Stimulated activated CD4-positive, alpha-beta T cell treated with anti-CD3 and anti-CD28 coated beads, TNF-alpha, amount 100 ng/mL, for 48 hours (primary cell): ENCODE measurements around the gene WNT3.

ENCODE experiments used
- DNase-seq, 3 donors: peaks; one replicate each; pipeline ENCODE4 v3.0.0-alpha.2; 2020; ENCODE audit warnings: low read depth in 3 of 3

Gene WNT3

DNA sequence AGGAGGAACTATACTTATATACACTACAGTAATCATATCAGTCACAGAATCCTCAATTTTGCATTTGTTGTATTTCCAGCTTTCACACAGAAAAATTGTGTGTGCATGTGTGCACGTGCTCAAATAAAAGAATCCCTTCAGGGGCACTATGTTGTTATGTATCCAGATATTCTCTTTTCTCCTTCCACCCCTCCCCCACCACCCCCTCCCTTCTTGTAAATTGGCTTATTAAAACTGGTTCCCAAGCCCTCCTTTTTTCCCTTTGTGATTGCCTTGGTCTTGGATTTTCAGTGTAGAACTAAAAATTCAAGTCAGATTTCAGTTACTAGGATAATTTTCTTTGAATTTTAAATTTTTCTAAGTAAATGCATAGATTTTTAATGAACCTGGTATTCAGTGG is 86.3 kb downstream of the WNT3 start:
- no peak for DNase-seq

DNA sequence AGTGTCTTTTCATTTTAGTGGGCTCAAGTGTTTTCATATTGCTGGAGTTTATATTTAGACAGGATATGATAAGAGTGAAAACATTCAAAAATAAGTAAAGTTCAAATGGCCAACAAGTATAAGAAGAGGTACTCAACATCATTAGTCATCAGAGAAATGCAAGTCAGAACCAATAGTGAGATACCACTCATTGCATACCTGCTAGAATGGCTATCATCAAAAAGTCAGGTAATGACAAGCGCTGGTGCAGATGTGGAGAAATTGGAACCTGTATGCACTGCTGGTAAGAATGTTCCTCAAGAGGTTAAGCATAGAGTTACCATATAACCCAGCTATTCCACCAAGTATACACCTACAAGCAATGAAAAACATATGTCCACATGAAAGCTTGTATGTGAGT is 87.8 kb downstream of the WNT3 start:
- no peak for DNase-seq

- no peak for DNase-seq
Measured at GRCh38 chr17:46730026-46730425, 88.5 kb downstream of the WNT3 start.

GRCh38 chr17:46727572-46728348 is 90.7 kb downstream of the WNT3 start:
- DNase-seq: no peak

- no peak for DNase-seq
Measured at GRCh38 chr17:46726206-46726605, 92.3 kb downstream of the WNT3 start.

DNA sequence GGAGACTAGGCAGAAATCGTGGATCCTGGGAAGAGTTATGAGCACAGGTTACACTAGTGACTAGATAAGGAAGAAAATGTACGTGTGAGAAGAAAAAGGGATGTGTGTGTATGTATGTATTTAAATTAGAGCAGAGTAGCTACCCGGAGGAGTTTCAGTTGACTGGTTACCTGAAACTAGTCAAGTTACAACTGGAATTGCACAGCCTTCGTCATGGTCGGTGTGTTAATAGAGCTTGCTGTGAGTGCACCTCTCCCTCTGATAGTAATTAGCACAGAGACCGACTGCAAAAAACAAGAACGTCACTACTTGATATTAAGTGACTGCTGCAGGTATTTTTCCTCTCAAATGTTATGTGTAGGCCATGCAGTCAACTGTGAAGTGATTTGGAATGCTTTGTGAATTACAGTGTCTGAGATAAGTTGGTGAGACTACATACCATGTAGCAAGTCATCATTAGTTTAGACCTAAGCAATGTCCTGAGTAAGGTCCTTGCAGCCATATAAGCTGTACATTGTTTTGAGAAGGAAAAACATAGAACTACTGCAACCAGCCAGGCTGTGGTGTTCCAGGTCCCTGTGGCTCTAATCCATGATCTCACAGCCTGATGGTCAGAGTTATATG is 95.7 kb downstream of the WNT3 start:
- DNase-seq: no peak

DNA sequence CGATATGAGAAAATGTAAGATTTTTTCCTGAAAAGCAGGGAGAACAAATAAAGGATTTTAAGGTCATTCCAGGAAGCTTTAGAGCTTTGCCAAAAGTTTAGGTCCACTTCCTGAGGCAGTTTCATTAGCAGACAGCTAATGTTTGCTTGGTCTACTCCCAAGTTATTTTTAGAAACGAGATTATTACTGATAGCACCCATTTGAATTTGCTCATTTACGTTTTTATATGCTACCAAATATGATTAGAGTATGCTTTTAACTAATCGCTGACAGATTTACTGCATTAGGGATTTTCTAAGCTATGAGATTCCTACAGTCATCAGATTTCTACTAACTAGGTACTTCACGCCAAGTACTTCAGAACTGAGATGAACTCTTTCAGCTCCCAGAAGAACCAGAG is 98.1 kb downstream of the WNT3 start:
- no peak for DNase-seq

- no peak for DNase-seq
Measured at GRCh38 chr17:46719891-46720290, 98.6 kb downstream of the WNT3 start.

GRCh38 chr17:46717999-46718398 is 100.5 kb downstream of the WNT3 start:
- no peak for DNase-seq
